Upper lobe of left lung (tissue), 6 donors: Measurements from ENCODE around the gene PIK3R3. TPM values are rescaled to one million over a fixed set of nuclear protein-coding genes. Genes with fewer than 3 reads are reported as not detected.

Source experiments
- ATAC-seq, 2 donors: fragments of 200-7000 bp; cut with Tn5 transposase; one replicate each; pipeline ENCODE4 v1.9.1; 2022; ENCODE audit warnings: mild to moderate bottlenecking in 2 of 2, moderate library complexity in 2 of 2; ENCODE audit not compliant: low FRiP score in 2 of 2
- DNase-seq, 2 donors: peaks; one replicate each; pipeline ENCODE4 v3.0.0-alpha.2; 2019 to 2020
- H3K27ac ChIP-seq, 4 donors: fragments of 200-600 bp; sonication (generic); one replicate each; pipeline ENCODE4 v1.5.1; 2016 to 2019
- H3K27me3 ChIP-seq, 4 donors: fragments of 200-600 bp; sonication (generic); one replicate each; pipeline ENCODE4 v1.5.1; 2017 to 2019
- H3K36me3 ChIP-seq, 4 donors: fragments of 200-600 bp; sonication (generic); one replicate each; pipeline ENCODE4 v1.5.1; 2016 to 2019
- H3K4me1 ChIP-seq, 4 donors: fragments of 200-600 bp; sonication (generic); one replicate each; pipeline ENCODE4 v1.5.1; 2018 to 2019
- H3K4me3 ChIP-seq, 4 donors: fragments of 200-600 bp; sonication (generic); one replicate each; pipeline ENCODE4 v1.5.1; 2017 to 2019; ENCODE audit warnings: mild to moderate bottlenecking in 2 of 4, moderate library complexity in 1 of 4
- H3K9me3 ChIP-seq, 4 donors: fragments of 200-600 bp; sonication (generic); one replicate each; pipeline ENCODE4 v1.5.1; 2018 to 2019
- EP300 ChIP-seq, 4 donors: sonication (generic); formaldehyde crosslinking; IDR thresholded peaks; one replicate each; pipeline ENCODE4 v1.5.1; 2017; ENCODE audit warnings: antibody characterized with exemption in 4 of 4, control low read depth in 2 of 4
- POLR2A ChIP-seq, 4 donors: fragments of 450-650 bp; IDR thresholded peaks; one replicate each; pipeline ENCODE4 v1.5.1; 2016 to 2017; ENCODE audit warnings: antibody characterized with exemption in 4 of 4, mild to moderate bottlenecking in 2 of 4
- POLR2AphosphoS5 ChIP-seq, 2 donors: sonication (generic); formaldehyde crosslinking; IDR thresholded peaks; one replicate each; pipeline ENCODE4 v1.5.1; 2017; ENCODE audit warnings: antibody characterized with exemption in 2 of 2
- WGBS, 2 donors: methylation state at CpG; one replicate each; pipeline ENCODE4 v1.1.5; 2017 to 2018; 5-methylcytosine and 5-hydroxymethylcytosine counted together
- small RNA-seq, 4 donors: library from RNA; depleted of rRNA; stranded (forward); fragments of <200 nt; gene quantifications; one replicate each; pipeline ENCODE3, GENCODE V24; 2016
- total RNA-seq, 6 donors: library from RNA; depleted of rRNA in 4 of 6; stranded (reverse); fragments of >200 nt in 4 of 6; gene quantifications; one replicate each; pipeline versions ENCODE4 v1.1.0 to v1.2.1, GENCODE V29; 2016 to 2021
- TF ChIP-seq, protein P1 (sequence below), 6 experiments: fragments of 450-650 bp in 4 of 6; fragments of 200-600 bp in 2 of 6; sonication (generic) in 2 of 6; IDR thresholded peaks; one replicate each; pipeline ENCODE4 v1.5.1; 2016 to 2019; ENCODE audit warnings: antibody characterized with exemption in 6 of 6
- donor health status: DM: no; HTN: no; CAD: no; lungs with moderate emphysema.
- donor health status: DM: no; HTN: yes; CAD: no; lungs with severe emphysema.

The PIK3R3 gene
- total RNA-seq, 6 donors from 2014 or later = 11.2 to 43.7 (median 33.0) TPM

DNA sequence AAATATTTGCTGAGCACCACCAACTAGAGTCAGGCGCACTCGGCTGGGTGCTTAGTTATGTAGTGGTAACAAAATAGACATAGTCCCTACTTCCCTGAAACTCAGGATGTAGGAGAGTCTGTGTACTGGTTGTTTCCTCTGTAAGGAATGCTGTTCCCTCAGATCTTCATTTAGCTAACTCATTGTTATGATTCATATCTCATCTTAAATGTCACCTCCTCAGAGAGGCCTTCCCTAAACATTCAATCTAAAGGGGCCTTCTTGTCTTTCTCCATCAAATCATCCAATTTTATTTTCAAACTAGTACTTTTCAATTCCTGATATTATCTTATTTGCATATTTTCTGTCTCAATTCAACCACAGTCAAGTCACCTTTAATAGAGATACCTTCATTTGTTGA, 132.9 kb downstream of the PIK3R3 start:
- Histone ChIP-seq H3K27ac (peak overlapping the region in 1 of 4 donors; percentile 23), H3K9me3 (no peaks in the 10 kb centered on the region), H3K27me3 (no peaks in the 10 kb centered on the region), H3K4me3 (no peak overlapping the region), H3K4me1 (peaks cover 0 to 10% (median 9%) of the 10 kb centered on the region in 4 donors), H3K36me3 (peaks cover 0 to 7% (median 0%) of the 10 kb centered on the region in 4 donors)
- ATAC-seq (no peak), DNase-seq (no peak)
- no peak for TF ChIP-seq POLR2AphosphoS5 (IDR thresholded peaks at IDR 0.05)
- TF ChIP-seq, protein P1, sequence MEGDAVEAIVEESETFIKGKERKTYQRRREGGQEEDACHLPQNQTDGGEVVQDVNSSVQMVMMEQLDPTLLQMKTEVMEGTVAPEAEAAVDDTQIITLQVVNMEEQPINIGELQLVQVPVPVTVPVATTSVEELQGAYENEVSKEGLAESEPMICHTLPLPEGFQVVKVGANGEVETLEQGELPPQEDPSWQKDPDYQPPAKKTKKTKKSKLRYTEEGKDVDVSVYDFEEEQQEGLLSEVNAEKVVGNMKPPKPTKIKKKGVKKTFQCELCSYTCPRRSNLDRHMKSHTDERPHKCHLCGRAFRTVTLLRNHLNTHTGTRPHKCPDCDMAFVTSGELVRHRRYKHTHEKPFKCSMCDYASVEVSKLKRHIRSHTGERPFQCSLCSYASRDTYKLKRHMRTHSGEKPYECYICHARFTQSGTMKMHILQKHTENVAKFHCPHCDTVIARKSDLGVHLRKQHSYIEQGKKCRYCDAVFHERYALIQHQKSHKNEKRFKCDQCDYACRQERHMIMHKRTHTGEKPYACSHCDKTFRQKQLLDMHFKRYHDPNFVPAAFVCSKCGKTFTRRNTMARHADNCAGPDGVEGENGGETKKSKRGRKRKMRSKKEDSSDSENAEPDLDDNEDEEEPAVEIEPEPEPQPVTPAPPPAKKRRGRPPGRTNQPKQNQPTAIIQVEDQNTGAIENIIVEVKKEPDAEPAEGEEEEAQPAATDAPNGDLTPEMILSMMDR (IDR thresholded peaks at IDR 0.05) = no peak
- no peak for TF ChIP-seq POLR2A (IDR thresholded peaks at IDR 0.05)
- TF ChIP-seq EP300 (IDR thresholded peaks at IDR 0.05) = no peak
- 79 to 81% methylated on average over 2 of the region's 2 CpGs for WGBS, 2 donors

DNA sequence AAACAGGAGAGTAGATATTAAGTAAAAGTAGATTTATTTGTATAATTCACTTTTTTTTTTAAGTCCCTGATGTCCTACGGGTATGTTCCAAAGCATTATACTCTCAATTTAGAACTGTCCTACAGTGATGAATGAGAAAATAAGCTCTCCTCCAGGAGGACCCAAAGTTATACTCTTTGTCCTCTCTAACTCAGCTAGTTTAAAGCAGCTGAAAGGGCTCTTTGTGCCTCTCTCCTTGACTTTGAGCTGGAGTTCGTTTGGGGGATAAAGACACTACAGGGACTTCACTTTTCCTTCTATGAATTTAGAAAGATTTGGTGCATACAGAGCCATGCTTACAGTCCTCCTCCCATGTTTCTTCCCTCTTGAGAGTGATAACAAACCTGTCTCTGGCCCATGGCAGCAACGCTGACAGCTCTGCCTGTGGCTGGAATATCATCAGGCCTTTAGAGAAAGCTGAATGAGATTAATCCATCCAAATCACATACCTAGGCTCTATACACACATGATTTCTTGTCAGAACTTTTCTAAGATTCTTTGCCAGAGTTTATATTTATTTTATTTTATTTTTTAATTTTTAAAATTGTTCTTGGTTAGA, 134.3 kb downstream of the PIK3R3 start:
- H3K27ac ChIP-seq = no peak overlapping the region
- WGBS, 2 donors = 81 to 88% methylated on average over 3 of the region's 3 CpGs

DNA sequence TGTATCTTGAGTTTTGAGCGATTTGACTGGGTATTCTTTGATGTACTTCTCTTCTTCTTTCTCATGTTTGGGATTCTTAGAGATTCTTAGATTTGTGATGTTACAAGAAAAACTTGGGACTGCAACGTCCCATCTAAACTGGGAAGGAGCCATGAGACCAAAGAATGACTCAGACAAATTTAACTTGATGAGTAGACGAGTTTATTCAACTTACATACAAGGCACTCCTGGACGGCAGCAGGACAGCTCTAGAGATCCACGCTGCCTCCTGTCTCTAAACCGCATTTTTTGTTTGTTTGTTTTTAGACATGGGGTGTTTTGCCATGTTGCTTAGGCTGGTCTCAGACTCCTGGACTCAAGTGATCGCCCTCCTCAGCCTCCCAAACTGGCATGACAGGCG, 137.1 kb downstream of the PIK3R3 start:
- no peak for TF ChIP-seq POLR2A (IDR thresholded peaks at IDR 0.05)
- DNase-seq (no peak), ATAC-seq (no peak)
- Histone ChIP-seq H3K4me1 (no peaks in the 10 kb centered on the region), H3K36me3 (peaks cover 0 to 7% (median 0%) of the 10 kb centered on the region in 4 donors), H3K27ac (no peak overlapping the region), H3K27me3 (no peaks in the 10 kb centered on the region), H3K9me3 (no peaks in the 10 kb centered on the region), H3K4me3 (no peak overlapping the region)
- WGBS, 2 donors = 83 to 89% methylated on average over 8 of the region's 8 CpGs

More for the DNA sequence above, 134.3 kb downstream of the PIK3R3 start:
- TF ChIP-seq, protein P1 (IDR thresholded peaks at IDR 0.05) = no peak
- no peak for TF ChIP-seq POLR2A (IDR thresholded peaks at IDR 0.05)
- ATAC-seq (no peak), DNase-seq (no peak)
- Histone ChIP-seq H3K36me3 (peaks cover 0 to 7% (median 0%) of the 10 kb centered on the region in 4 donors), H3K9me3 (no peaks in the 10 kb centered on the region), H3K4me1 (peaks cover 0 to 5% (median 3%) of the 10 kb centered on the region in 4 donors), H3K4me3 (no peak overlapping the region), H3K27me3 (no peaks in the 10 kb centered on the region)

DNA sequence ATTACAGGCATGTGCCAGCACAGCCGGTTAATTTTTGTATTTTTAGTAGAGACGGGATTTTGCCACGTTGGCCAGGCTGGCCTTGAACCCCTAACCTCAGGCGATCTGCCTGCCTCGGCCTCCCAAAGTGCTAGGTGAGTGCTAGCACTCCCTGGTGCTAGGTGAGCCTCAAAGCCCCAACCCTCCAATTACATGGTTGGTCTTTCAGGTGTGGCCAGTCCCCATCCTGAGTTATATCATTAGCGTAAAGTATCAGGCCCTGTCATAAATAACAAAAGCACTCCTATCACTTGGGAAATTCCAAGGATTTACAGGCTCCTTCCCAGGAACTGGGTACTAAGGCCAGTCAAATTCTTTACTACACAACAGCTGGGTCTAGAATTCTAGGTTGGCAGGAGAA, 138.0 kb downstream of the PIK3R3 start:
- Histone ChIP-seq H3K27ac (no peak overlapping the region), H3K9me3 (no peaks in the 10 kb centered on the region), H3K27me3 (no peaks in the 10 kb centered on the region), H3K4me1 (no peaks in the 10 kb centered on the region), H3K36me3 (peaks cover 0 to 6% (median 0%) of the 10 kb centered on the region in 4 donors), H3K4me3 (no peak overlapping the region)
- DNase-seq (no peak), ATAC-seq (no peak)
- TF ChIP-seq POLR2A (IDR thresholded peaks at IDR 0.05) (no peak), POLR2AphosphoS5 (IDR thresholded peaks at IDR 0.05) (no peak), EP300 (IDR thresholded peaks at IDR 0.05) (no peak)
- TF ChIP-seq, protein P1 (IDR thresholded peaks at IDR 0.05) = no peak
- 92 to 98% methylated on average over 6 of the region's 6 CpGs for WGBS, 2 donors

Small RNA genes within 50 kb of the gene (small RNA-seq; reads per million reads assigned to genes)
- gene AL358075.3 = 0 reads per million in 4 donors
- 0 reads per million in 4 donors for gene AL672043.1

Other genes with a start within 250 kb of the PIK3R3 start
- 100 to 1,000 TPM in 1 of 6 donors, 10 to 100 TPM in 5; 12.2 to 109 (median 31.2) TPM for gene TSPAN1, start 42.5 kb upstream of the PIK3R3 start, total RNA-seq
- gene P3R3URF, start 43.9 kb upstream of the PIK3R3 start, total RNA-seq = not detected
- gene POMGNT1, start 65.8 kb upstream of the PIK3R3 start, total RNA-seq = 10 to 100 TPM; 37.7 to 66.7 (median 47.5) TPM
- gene LURAP1, start 70.7 kb upstream of the PIK3R3 start, total RNA-seq = 1 to 10 TPM in 5 of 6 donors, under 1 TPM in 1; 0.61 to 5.2 (median 2.8) TPM
- 1 to 10 TPM in 3 of 6 donors, under 1 TPM in 1, not detected in 2; 0.78 to 2.4 (median 1.6) TPM for gene RAD54L, start 115.1 kb upstream of the PIK3R3 start, total RNA-seq
- gene LRRC41, start 171.0 kb upstream of the PIK3R3 start, total RNA-seq = 10 to 100 TPM; 49.7 to 97.4 (median 52.8) TPM
- gene UQCRH, start 171.1 kb upstream of the PIK3R3 start, total RNA-seq = 100 to 1,000 TPM in 5 of 6 donors, 10 to 100 TPM in 1; 59.7 to 193 (median 126) TPM
- gene NSUN4, start 208.2 kb upstream of the PIK3R3 start, total RNA-seq = 10 to 100 TPM; 25.1 to 28.4 (median 26.7) TPM